ENCODE data around the gene SEMA4G.

The SEMA4G gene

GRCh38 chr10:101007915-101008822 is 38.9 kb downstream of the SEMA4G start:
- no peak for ATAC-seq
- DNase-seq: no peak

- no peak for DNase-seq
- ATAC-seq: no peak
Observed at GRCh38 chr10:101008823-101009423, 39.6 kb downstream of the SEMA4G start.

GRCh38 chr10:101010329-101010728 is 41.0 kb downstream of the SEMA4G start:
- ATAC-seq (no peak), DNase-seq (no peak)

- DNase-seq: no peak
- ATAC-seq: no peak
Observed at GRCh38 chr10:101011517-101012423, 42.5 kb downstream of the SEMA4G start.

GRCh38 chr10:101012525-101013364 is 43.4 kb downstream of the SEMA4G start:
- DNase-seq: peak; percentile 88
- ATAC-seq: peak; percentile 84

- DNase-seq (no peak), ATAC-seq (no peak)
Observed at GRCh38 chr10:101013365-101013825, 44.1 kb downstream of the SEMA4G start.

DNA sequence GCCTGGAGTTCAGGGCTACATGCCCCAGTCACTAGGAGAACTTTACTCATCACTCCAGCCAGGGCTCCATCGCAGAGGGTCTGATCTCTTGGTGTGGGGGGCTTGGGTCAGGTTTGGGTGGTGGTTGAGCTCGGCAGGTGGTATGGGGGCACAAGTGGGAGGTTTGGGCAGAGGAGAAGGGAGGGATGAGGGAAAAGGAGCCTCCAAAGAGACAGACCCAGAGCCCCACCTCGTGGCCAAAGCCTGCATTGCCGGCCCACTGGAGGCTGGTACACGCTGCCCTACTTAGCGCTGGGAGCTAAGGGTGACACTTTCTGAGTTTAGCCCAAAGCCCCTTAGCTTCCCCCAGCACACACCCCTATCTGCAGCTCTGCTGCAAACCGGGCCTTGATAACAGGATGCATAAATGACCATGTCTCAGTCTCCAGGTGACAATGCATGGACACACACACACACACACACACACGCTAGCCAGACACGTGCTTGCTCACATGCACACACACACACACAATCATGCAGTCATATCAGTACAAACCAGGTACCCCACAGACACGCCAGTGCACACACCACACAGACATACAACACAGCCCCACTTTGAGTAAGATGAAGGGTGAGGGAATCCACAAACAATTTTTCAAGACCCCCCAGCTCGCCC is 45.1 kb downstream of the SEMA4G start:
- ATAC-seq: no peak
- peak; percentile 89 for DNase-seq

DNA sequence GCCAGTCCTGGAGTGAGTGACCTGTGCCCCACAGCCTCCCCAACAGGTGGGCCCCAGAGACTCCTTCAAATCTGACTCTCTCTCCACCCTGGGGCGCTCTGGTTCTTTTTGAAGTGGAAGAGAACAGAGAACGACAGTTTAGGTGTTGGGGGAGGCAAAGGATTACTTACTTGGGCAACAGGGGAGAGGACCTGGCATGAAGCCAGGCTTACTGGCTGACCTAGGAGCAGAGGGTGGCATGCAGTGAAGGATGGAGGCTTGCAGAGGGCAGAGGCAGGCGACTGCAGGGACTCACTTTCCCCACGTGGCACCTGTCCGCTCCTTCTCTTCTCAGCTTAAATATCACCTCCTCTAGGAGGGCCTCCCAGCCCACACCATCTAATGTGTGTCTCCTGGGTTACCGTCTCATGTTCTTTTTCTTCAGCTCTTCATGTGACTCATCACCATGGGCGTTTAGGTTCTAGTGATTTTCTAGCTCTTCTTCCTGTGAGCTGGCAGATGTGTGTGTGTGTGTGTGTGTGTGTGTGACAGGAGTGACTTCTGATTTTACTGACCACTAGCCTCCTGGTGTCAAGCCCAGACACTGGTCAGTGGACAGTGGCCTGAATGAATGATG is 45.8 kb downstream of the SEMA4G start:
- DNase-seq: no peak
- ATAC-seq: peak; percentile 29

DNA sequence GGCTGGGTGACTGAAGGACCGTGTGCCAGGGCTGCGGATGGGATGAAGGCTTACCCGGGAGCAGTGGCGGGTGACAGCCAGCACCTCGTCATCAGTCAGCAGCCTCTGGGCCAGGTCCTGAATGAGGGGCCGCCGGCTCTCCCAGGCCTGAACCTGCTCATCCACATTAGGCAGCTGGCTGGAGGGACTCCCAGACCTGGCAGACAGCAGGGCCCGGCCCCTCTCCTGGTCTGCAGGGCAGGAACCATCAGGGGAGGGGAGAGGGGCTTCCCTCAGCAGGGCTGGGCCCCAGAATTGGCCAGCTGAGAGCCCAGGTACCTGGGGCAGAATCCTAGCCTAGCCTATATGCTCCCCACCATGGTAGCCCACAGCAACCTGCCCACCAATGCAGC is 46.3 kb downstream of the SEMA4G start:
- DNase-seq (no peak), ATAC-seq (no peak)

- no peak for ATAC-seq
- no peak for DNase-seq
Observed at GRCh38 chr10:101016814-101017213, 47.5 kb downstream of the SEMA4G start.

GRCh38 chr10:101018118-101018599 is 48.9 kb downstream of the SEMA4G start:
- DNase-seq (no peak), ATAC-seq (no peak)

GRCh38 chr10:101018600-101019439 is 49.5 kb downstream of the SEMA4G start:
- peak; percentile 90 for DNase-seq
- peak; percentile 75 for ATAC-seq

Measured in stimulated activated naive CD8-positive, alpha-beta T cell treated with anti-CD3 and anti-CD28 coated beads, Interleukin-15, Interleukin-2, amounts not matched to agents 100 U/mL and 50 U/mL, for 24 hours (primary cell).